ENCODE results near the gene FYB2. TPM values are rescaled to one million over a fixed set of nuclear protein-coding genes. Genes with fewer than 3 reads are reported as not detected.

FYB2 gene
- total RNA-seq, 1 donor from 2014 or later, result not detected

DNA sequence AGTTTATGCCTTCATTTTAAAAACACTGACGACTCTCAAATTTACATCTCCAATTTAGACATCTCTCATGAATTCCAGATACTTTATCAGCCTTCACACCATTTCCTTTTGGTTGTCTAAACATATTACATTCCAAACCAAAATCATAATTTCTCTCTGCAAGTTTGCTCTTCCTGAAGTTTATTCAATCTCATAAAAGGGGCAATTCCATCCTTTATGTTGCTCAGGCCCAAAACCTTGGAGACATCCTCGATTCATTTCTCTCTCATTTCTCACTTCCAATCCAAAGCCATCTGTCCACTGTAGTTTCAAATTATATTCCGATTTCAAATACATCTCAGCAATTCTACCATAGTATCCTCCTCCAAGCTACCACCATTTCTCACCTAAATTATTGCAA lies 74.0 kb downstream of the FYB2 start:
- no peak for DNase-seq
- Mint-ChIP-seq H3K4me3 (ENCODE audit: unreplicated experiment) (no peak overlapping the region), H3K4me1 (ENCODE audit: low read depth, unreplicated experiment) (no peaks in the 10 kb centered on the region), H3K27ac (ENCODE audit: unreplicated experiment) (no peak overlapping the region), H3K36me3 (ENCODE audit: unreplicated experiment) (no peaks in the 10 kb centered on the region), H3K27me3 (ENCODE audit: unreplicated experiment) (no peaks in the 10 kb centered on the region), H3K9me3 (ENCODE audit: unreplicated experiment) (no peaks in the 10 kb centered on the region)
- TF ChIP-seq, protein P1, sequence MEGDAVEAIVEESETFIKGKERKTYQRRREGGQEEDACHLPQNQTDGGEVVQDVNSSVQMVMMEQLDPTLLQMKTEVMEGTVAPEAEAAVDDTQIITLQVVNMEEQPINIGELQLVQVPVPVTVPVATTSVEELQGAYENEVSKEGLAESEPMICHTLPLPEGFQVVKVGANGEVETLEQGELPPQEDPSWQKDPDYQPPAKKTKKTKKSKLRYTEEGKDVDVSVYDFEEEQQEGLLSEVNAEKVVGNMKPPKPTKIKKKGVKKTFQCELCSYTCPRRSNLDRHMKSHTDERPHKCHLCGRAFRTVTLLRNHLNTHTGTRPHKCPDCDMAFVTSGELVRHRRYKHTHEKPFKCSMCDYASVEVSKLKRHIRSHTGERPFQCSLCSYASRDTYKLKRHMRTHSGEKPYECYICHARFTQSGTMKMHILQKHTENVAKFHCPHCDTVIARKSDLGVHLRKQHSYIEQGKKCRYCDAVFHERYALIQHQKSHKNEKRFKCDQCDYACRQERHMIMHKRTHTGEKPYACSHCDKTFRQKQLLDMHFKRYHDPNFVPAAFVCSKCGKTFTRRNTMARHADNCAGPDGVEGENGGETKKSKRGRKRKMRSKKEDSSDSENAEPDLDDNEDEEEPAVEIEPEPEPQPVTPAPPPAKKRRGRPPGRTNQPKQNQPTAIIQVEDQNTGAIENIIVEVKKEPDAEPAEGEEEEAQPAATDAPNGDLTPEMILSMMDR (IDR thresholded peaks at IDR 0.05; ENCODE audit: partially characterized antibody, unreplicated experiment), result no peak

DNA sequence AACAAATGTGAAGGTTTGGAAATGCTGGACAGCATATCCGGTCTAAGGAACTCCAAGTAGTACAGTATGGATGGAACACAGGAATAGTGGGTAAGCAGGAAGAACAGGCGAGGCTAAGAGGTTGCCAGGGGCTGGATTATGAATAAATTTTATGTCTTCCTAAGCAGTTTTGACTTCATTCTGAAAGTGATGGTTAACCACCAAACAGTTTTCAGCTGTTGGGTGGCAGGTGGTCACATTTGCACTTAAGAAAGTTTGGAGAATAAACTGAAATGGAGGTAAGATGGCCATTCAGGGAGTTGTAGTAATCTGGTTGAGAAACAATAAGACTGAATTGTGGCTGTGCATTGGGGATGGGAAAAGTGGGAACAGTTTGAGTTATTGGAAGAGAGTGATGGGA lies 90.2 kb downstream of the FYB2 start:
- DNase-seq, result no peak
- Mint-ChIP-seq H3K4me1 (ENCODE audit: low read depth, unreplicated experiment) (no peaks in the 10 kb centered on the region), H3K27ac (ENCODE audit: unreplicated experiment) (no peak overlapping the region), H3K9me3 (ENCODE audit: unreplicated experiment) (peaks cover 2% of the 10 kb centered on the region), H3K36me3 (ENCODE audit: unreplicated experiment) (no peaks in the 10 kb centered on the region), H3K4me3 (ENCODE audit: unreplicated experiment) (no peak overlapping the region), H3K27me3 (ENCODE audit: unreplicated experiment) (no peaks in the 10 kb centered on the region)
- TF ChIP-seq, protein P1 (IDR thresholded peaks at IDR 0.05; ENCODE audit: partially characterized antibody, unreplicated experiment), result no peak

DNA sequence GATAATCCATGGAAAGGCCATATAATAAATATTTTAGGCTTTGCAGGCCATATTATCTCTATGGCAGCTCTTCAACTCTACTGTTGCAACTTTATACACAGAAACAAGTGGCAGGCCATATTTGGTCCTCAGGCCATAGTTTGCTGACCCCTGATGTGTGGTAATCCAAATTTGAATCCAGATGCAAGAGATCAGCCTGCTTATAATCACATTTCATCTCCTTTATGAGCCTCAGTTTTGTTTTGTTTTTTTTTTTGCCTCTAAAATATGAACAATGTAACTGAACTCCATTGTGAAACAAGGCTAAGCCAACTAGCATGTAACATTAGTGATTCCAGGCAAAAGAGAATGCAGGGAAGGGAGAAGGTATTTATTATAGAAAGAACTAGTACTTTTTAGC lies 92.5 kb downstream of the FYB2 start:
- Mint-ChIP-seq H3K36me3 (ENCODE audit: unreplicated experiment) (no peaks in the 10 kb centered on the region), H3K4me1 (ENCODE audit: low read depth, unreplicated experiment) (no peaks in the 10 kb centered on the region), H3K4me3 (ENCODE audit: unreplicated experiment) (no peak overlapping the region), H3K27ac (ENCODE audit: unreplicated experiment) (no peak overlapping the region), H3K27me3 (ENCODE audit: unreplicated experiment) (no peaks in the 10 kb centered on the region), H3K9me3 (ENCODE audit: unreplicated experiment) (no peaks in the 10 kb centered on the region)
- TF ChIP-seq, protein P1 (IDR thresholded peaks at IDR 0.05; ENCODE audit: partially characterized antibody, unreplicated experiment), result no peak
- no peak for DNase-seq

DNA sequence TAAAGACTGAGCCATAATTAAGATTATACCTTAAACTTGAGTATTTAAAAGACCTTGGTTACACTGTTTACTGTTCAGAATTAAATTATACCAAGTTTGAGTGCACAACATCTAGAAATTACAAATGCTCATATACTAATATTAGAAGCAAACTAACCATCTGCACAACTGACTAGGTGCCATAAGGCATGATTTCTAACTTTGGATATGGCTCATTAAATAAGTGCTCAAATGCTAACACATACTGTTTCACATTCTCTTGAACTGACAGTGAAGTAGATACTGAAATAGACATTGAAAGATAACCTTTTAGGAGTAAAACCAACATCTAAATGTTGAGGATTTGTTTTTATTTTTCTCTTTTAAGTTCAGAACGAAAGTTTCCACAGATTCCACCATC lies 100.0 kb downstream of the FYB2 start:
- TF ChIP-seq, protein P1 (IDR thresholded peaks at IDR 0.05; ENCODE audit: partially characterized antibody, unreplicated experiment), result no peak
- H3K4me1 Mint-ChIP-seq (ENCODE audit: low read depth, unreplicated experiment), result no peaks in the 10 kb centered on the region
- no peak for DNase-seq
- H3K27me3 Mint-ChIP-seq (ENCODE audit: unreplicated experiment), result no peaks in the 10 kb centered on the region
- H3K9me3 Mint-ChIP-seq (ENCODE audit: unreplicated experiment), result no peaks in the 10 kb centered on the region
- H3K4me3 Mint-ChIP-seq (ENCODE audit: unreplicated experiment), result no peak overlapping the region
- H3K36me3 Mint-ChIP-seq (ENCODE audit: unreplicated experiment), result no peaks in the 10 kb centered on the region
- H3K27ac Mint-ChIP-seq (ENCODE audit: unreplicated experiment), result no peak overlapping the region

DNA sequence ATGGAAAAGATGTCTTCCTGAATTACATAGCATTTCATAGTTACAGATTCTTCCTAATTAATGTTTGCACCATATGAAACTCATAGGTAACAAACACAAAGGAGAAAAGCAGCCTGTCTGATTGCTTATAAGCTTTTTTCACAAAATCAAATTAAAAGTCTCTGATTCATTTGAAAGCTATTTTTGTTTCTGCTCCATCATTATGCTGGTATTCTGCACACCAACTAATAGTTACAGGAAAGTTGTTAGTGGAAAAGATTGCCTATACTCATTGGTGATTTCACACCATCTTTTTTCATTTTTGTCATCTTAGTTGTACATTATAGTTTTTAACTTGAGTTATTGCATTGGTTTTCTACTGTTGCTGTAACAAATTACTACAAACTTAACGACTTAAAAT lies 104.0 kb downstream of the FYB2 start:
- no peaks in the 10 kb centered on the region for H3K9me3 Mint-ChIP-seq (ENCODE audit: unreplicated experiment)
- H3K27me3 Mint-ChIP-seq (ENCODE audit: unreplicated experiment), result no peaks in the 10 kb centered on the region
- H3K4me1 Mint-ChIP-seq (ENCODE audit: low read depth, unreplicated experiment), result no peaks in the 10 kb centered on the region
- no peaks in the 10 kb centered on the region for H3K36me3 Mint-ChIP-seq (ENCODE audit: unreplicated experiment)
- DNase-seq, result no peak
- H3K27ac Mint-ChIP-seq (ENCODE audit: unreplicated experiment), result no peak overlapping the region
- TF ChIP-seq, protein P1 (IDR thresholded peaks at IDR 0.05; ENCODE audit: partially characterized antibody, unreplicated experiment), result no peak
- H3K4me3 Mint-ChIP-seq (ENCODE audit: unreplicated experiment), result no peak overlapping the region

All from glutamatergic neuron (in vitro differentiated cells).